NOMO-1 (cell line): ENCODE data around the gene BASP1.
"Not testable (repeated sequence)": the region's sequence is repeated elsewhere in the genome, so short reads cannot be mapped to it uniquely, and the experiment has no call there.

Experiments
- DNase-seq, 2 experiments: peaks; one replicate each; lab custom pipeline; 2025; ENCODE audit not compliant: unreplicated experiment in 2 of 2; lab: John Stamatoyannopoulos, UW

The BASP1 gene

DNA sequence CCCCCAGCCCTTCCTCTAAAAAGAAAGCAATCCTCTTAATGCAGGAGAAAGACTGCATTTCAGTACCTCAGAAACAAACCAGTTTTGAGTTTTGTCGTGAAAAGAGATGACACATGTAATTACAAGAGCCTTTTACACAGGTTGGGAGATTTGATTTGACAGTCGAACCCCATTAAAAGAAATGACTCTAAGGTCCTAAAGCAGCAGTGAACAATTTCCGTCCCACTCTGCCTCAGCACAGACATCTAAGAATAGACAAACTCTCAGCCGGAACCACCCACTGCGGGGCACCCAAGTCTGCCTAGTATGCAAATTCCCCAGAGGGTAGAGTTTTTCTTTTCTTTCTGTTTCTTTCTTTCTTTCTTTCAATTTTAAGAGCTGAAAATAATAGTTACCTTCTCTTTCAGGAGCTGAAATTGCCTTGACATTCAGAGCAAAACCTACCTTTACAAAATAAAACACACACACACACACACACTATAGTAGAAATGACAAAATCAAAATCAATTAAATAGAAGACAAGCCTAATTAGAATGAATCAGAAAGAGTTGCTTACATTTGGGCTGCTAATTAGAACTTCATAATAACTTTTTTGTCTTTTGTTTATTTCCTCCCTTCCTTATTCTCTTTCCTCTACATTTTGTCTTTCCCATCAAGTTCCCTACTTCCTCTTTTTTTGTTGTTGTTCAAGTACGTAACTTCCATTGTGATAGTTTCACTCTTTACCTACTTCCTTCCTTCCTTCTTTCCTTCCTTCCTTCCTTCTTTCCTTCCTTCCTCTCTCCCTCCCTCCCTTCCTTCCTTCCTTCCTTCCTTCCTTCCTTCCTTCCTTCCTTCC, 65.1 kb downstream of the BASP1 start:
- peak; percentile 26 to 79 for DNase-seq

- DNase-seq: no peak
Measured at GRCh38 chr5:17283121-17283415, 65.6 kb downstream of the BASP1 start.

DNA sequence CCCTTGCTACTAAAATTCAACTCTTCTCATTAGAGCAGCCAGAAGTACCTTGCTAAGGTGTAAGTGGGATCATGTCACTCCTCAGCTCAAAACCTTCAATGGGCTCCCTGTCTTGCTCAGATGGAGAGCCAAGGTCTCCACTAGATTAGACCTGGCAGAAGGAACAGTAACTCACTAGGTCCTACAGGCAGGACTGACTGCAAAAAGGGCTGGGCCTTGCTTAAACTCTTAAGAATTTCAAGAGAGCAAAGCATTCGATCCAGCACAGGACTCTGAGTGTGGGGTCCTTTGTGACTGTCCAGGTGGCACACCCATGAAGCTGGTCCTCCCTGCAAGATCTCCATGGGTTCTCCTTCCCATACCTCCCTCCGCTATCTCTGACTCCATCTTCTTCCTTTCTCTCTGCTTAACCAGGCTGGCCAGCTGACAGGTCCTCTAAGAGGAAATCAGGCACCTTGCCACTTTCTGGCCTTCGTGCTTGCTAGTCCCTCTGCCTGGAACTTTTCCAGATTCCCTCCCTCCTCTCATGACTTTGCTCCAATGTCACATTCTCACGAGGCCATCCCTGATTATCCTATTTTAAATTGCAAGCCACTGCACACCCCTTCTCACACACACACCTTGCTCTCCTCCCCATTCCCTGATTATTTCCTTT, 70.2 kb downstream of the BASP1 start:
- DNase-seq: no peak

- DNase-seq: no peak
Measured at GRCh38 chr5:17288570-17288969, 71.1 kb downstream of the BASP1 start.

DNA sequence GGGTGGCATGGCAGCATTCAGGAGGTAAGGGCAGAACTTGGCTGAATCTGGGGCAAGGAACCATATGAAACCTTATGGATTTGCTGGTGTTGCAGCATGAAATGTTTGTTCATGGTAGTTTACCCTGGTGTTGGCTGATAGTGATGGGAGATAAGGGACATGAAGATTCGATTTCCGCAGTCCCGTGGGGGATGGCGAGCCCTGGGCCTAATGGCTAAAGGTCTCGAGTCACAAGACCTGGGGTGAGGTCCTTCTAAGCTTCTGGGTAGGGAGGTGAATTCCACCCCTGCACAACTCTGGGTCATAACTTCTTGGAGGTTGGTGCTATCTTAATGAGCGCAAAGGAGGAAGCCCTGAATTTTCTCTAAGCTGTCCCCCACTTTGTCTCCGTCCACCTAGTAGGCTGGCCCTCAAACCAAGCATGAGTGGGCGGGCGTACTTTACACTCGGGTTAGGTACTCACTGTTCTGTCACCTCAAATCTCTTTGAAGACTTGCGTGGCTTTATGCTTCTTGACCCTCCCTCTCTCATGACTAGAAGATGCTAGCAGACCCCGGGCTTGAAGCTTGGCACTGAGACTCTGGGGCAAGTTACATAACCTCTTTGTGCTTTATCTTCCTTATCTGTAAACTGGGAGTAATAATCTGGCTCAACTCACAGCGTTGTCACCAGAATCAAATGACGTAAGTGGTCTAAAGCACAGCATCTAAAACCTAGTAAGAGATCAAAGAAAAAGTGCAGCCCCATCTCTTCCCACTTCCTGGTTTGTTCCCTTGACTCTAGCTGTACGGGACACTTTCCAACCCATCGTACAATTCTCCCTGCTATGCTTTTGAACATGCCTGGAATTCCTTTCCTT, 72.5 kb downstream of the BASP1 start:
- no peak for DNase-seq

GRCh38 chr5:17290540-17290974, 73.1 kb downstream of the BASP1 start:
- no peak for DNase-seq

GRCh38 chr5:17292434-17293015, 75.1 kb downstream of the BASP1 start:
- DNase-seq: no peak

- no peak for DNase-seq
Measured at GRCh38 chr5:17294639-17295311, 77.3 kb downstream of the BASP1 start.

GRCh38 chr5:17295671-17296070, 78.2 kb downstream of the BASP1 start:
- DNase-seq: no peak

DNA sequence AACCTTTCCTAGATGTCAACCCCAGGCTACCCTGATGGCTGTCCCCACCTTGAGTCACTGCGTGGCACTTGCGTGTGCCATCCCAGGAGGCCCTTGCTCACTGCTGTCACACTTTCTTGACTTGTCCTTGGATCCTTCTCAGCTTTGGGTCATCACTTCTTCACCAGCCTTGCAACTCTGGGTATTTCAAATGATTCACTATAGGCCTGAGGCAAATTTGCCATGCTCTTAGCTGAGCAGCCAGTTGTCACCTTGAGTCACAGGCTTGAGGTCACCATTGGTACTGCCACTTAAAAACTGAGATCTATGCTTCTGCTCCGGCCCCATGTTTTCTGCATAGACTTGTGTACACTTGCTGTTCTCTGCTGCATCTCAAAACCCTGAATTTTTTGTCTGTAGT, 84.7 kb downstream of the BASP1 start:
- DNase-seq: peak; percentile 53 to 64

- DNase-seq: peak; percentile 90 to 99
Measured at GRCh38 chr5:17302604-17303003, 85.2 kb downstream of the BASP1 start.

- DNase-seq: peak; percentile 71 to 83
Measured at GRCh38 chr5:17304282-17304681, 86.9 kb downstream of the BASP1 start.

DNA sequence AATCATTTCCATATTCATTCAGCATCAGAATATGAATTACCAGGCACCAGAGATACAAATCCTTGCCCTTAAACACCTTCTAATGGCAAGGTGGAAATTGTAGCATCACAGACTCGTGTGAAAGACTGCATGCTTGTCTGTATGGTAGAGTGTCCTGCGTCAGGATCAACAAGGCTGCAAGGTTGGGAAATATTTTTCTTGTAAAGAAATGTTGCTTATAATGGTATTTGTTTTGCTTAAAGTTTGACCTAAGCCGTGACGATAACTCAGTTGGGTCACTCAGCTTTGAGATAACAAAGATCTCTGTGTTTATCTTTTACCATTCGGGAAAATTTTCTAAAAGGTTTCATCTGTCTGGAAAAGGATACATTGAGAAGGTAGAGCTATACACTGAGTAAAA, 87.6 kb downstream of the BASP1 start:
- no peak for DNase-seq

GRCh38 chr5:17305964-17306725, 88.7 kb downstream of the BASP1 start:
- no peak for DNase-seq

DNA sequence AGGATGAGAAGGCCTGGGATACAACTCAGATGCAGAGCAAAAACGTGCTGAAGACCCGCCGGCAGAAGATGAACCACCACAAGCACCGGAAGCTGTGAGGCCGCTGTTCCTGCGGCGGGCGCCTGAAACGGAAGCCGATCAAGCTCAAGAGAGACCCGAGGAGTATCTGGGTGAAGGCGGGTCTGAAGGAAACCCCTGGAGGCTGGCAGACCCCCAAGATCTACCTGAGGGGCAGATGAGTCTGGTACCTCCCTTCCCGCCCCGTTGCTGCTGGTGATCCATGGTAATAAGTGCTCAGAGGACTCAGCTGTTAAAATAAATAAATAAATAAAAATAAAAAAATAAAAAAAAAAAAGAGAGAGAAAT, 89.3 kb downstream of the BASP1 start:
- DNase-seq: no peak

- not testable (repeated sequence) for DNase-seq
Measured at GRCh38 chr5:17307440-17307839, 90.0 kb downstream of the BASP1 start.

- DNase-seq: no peak
Measured at GRCh38 chr5:17308326-17309065, 91.1 kb downstream of the BASP1 start.

GRCh38 chr5:17309462-17309861, 92.0 kb downstream of the BASP1 start:
- no peak for DNase-seq

- not testable (repeated sequence) for DNase-seq
Measured at GRCh38 chr5:17310502-17310901, 93.1 kb downstream of the BASP1 start.
